Right atrium auricular region (tissue), 2 donors: ENCODE results near the gene CAMTA1. TPM values are rescaled to one million over a fixed set of nuclear protein-coding genes. Genes with fewer than 3 reads are reported as not detected.
A peak's percentile ranks its signal among the peaks of the same experiment; 100 is the strongest.

Source experiments
- DNase-seq: peaks from one replicate; pipeline ENCODE4 v3.0.0-alpha.2; 2019; ENCODE audit warnings: low spot score
- H3K27ac ChIP-seq, 2 donors: fragments of 200-600 bp; sonication (generic); 1 replicate in 1 of 2; 2 replicates in 1 of 2; pipeline ENCODE4 v1.5.1; 2016 to 2019
- H3K27me3 ChIP-seq, 2 donors: fragments of 200-600 bp; sonication (generic); one replicate each; pipeline versions ENCODE4 v1.5.1 to v1.6.0; 2017 to 2019
- H3K36me3 ChIP-seq: fragments of 200-600 bp; sonication (generic); one replicate; pipeline ENCODE4 v1.5.1; 2016
- H3K4me1 ChIP-seq, 2 donors: fragments of 200-600 bp; sonication (generic); one replicate each; pipeline versions ENCODE4 v1.5.1 to v1.6.0; 2017 to 2019
- H3K4me3 ChIP-seq, 2 donors: fragments of 200-600 bp; sonication (generic); 1 replicate in 1 of 2; 2 replicates in 1 of 2; pipeline ENCODE4 v1.5.1; 2017 to 2019; ENCODE audit warnings: mild to moderate bottlenecking in 1 of 2, moderate library complexity in 1 of 2
- H3K9me3 ChIP-seq, 2 donors: fragments of 200-600 bp; sonication (generic); one replicate each; pipeline ENCODE4 v1.5.1; 2019
- total RNA-seq, 2 donors: library from RNA; depleted of rRNA; stranded (reverse); fragments of >200 nt; gene quantifications; one replicate each; pipeline ENCODE4 v1.1.0, GENCODE V29; 2016
- TF ChIP-seq, protein P1 (sequence below), 2 donors: fragments of 200-600 bp; sonication (generic); IDR thresholded peaks; one replicate each; pipeline ENCODE4 v1.5.1; 2019; ENCODE audit warnings: antibody characterized with exemption in 2 of 2

CAMTA1 gene
- total RNA-seq, 2 donors from 2014 or later: 132 to 190 TPM

DNA sequence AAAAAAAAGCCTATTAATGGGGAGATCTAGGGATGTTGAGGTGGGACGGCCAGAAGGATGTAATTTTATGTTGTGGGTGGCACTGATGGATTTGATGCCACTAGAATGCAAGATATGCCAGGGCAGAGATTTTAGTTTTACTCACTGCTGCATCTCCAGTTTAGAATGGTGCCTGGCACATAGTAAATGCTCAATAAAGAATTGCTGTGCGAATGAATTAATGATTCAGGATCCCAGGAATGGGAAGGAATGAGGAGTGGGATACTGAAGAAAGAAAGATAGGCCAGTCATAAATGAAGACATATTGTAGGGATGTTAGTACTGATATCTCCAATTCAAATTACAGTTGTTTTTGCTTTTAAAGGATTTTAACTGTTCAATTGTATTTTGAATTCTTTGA is 72.6 kb downstream of the CAMTA1 start:
- H3K27ac ChIP-seq: no peak overlapping the region
- TF ChIP-seq, protein P1, sequence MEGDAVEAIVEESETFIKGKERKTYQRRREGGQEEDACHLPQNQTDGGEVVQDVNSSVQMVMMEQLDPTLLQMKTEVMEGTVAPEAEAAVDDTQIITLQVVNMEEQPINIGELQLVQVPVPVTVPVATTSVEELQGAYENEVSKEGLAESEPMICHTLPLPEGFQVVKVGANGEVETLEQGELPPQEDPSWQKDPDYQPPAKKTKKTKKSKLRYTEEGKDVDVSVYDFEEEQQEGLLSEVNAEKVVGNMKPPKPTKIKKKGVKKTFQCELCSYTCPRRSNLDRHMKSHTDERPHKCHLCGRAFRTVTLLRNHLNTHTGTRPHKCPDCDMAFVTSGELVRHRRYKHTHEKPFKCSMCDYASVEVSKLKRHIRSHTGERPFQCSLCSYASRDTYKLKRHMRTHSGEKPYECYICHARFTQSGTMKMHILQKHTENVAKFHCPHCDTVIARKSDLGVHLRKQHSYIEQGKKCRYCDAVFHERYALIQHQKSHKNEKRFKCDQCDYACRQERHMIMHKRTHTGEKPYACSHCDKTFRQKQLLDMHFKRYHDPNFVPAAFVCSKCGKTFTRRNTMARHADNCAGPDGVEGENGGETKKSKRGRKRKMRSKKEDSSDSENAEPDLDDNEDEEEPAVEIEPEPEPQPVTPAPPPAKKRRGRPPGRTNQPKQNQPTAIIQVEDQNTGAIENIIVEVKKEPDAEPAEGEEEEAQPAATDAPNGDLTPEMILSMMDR (IDR thresholded peaks at IDR 0.05): no peak
- peaks cover 0 to 15% of the 10 kb centered on the region in 2 donors for H3K4me1 ChIP-seq

GRCh38 chr1:6858596-6858995 is 73.3 kb downstream of the CAMTA1 start:
- H3K27me3 ChIP-seq: no peaks in the 10 kb centered on the region
- no peak overlapping the region for H3K27ac ChIP-seq
- no peaks in the 10 kb centered on the region for H3K9me3 ChIP-seq
- no peaks in the 10 kb centered on the region for H3K36me3 ChIP-seq
- DNase-seq: no peak
- TF ChIP-seq, protein P1 (IDR thresholded peaks at IDR 0.05): no peak
- no peak overlapping the region for H3K4me3 ChIP-seq
- H3K4me1 ChIP-seq: peaks cover 0 to 15% of the 10 kb centered on the region in 2 donors

More for the DNA sequence above, 72.6 kb downstream of the CAMTA1 start:
- Histone ChIP-seq H3K36me3 (no peaks in the 10 kb centered on the region), H3K4me3 (no peak overlapping the region), H3K27me3 (no peaks in the 10 kb centered on the region), H3K9me3 (no peaks in the 10 kb centered on the region)
- DNase-seq: no peak

- H3K4me3 ChIP-seq: no peak overlapping the region
- H3K27ac ChIP-seq: peak overlapping the region; percentile 32 to 64
- no peaks in the 10 kb centered on the region for H3K9me3 ChIP-seq
- no peak for DNase-seq
- TF ChIP-seq, protein P1 (IDR thresholded peaks at IDR 0.05): no peak
- peaks cover 0 to 15% of the 10 kb centered on the region in 2 donors for H3K4me1 ChIP-seq
- H3K27me3 ChIP-seq: no peaks in the 10 kb centered on the region
- H3K36me3 ChIP-seq: no peaks in the 10 kb centered on the region
Measured at GRCh38 chr1:6859415-6860343, 74.4 kb downstream of the CAMTA1 start.

GRCh38 chr1:6860401-6860800 is 75.1 kb downstream of the CAMTA1 start:
- Histone ChIP-seq H3K9me3 (no peaks in the 10 kb centered on the region), H3K36me3 (no peaks in the 10 kb centered on the region), H3K4me1 (peaks cover 0 to 15% of the 10 kb centered on the region in 2 donors), H3K27ac (peak overlapping the region in 1 of 2 donors; percentile 64), H3K27me3 (no peaks in the 10 kb centered on the region), H3K4me3 (no peak overlapping the region)
- no peak for DNase-seq
- TF ChIP-seq, protein P1 (IDR thresholded peaks at IDR 0.05): no peak

- no peaks in the 10 kb centered on the region for H3K27me3 ChIP-seq
- peaks cover 0 to 15% of the 10 kb centered on the region in 2 donors for H3K4me1 ChIP-seq
- no peak overlapping the region for H3K27ac ChIP-seq
- no peaks in the 10 kb centered on the region for H3K9me3 ChIP-seq
- H3K4me3 ChIP-seq: no peak overlapping the region
- no peak for DNase-seq
- H3K36me3 ChIP-seq: no peaks in the 10 kb centered on the region
- TF ChIP-seq, protein P1 (IDR thresholded peaks at IDR 0.05): no peak
Measured at GRCh38 chr1:6861075-6861724, 75.9 kb downstream of the CAMTA1 start.
